ENCODE data around the gene MED13L.

DNA sequence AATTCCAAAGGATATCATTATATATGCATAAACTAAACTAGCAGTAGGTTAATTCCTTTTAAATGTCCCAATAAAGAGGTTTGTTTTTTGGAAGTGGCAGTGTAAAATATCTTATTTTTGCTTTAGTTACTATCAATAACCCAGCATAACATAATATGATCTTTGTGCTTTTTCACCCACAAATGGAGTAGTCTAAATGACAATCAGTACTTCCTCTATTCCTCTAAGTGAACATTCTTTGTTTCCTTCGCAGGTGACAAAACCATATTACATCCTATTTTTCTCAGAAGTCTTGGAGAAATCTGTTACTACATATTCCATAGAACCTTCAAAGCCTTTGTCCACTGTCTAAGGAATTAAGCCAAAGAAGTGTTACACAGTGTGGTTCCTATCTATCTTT lies 62.5 kb downstream of the MED13L start:
- TF ChIP-seq, protein P1, sequence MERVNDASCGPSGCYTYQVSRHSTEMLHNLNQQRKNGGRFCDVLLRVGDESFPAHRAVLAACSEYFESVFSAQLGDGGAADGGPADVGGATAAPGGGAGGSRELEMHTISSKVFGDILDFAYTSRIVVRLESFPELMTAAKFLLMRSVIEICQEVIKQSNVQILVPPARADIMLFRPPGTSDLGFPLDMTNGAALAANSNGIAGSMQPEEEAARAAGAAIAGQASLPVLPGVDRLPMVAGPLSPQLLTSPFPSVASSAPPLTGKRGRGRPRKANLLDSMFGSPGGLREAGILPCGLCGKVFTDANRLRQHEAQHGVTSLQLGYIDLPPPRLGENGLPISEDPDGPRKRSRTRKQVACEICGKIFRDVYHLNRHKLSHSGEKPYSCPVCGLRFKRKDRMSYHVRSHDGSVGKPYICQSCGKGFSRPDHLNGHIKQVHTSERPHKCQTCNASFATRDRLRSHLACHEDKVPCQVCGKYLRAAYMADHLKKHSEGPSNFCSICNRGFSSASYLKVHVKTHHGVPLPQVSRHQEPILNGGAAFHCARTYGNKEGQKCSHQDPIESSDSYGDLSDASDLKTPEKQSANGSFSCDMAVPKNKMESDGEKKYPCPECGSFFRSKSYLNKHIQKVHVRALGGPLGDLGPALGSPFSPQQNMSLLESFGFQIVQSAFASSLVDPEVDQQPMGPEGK (CRISPR knock-in tag; IDR thresholded peaks at IDR 0.05; ENCODE audit: borderline replicate concordance): no peak
- TF ChIP-seq OSR1 (CRISPR knock-in tag; IDR thresholded peaks at IDR 0.05): no peak
- TF ChIP-seq, protein P2, sequence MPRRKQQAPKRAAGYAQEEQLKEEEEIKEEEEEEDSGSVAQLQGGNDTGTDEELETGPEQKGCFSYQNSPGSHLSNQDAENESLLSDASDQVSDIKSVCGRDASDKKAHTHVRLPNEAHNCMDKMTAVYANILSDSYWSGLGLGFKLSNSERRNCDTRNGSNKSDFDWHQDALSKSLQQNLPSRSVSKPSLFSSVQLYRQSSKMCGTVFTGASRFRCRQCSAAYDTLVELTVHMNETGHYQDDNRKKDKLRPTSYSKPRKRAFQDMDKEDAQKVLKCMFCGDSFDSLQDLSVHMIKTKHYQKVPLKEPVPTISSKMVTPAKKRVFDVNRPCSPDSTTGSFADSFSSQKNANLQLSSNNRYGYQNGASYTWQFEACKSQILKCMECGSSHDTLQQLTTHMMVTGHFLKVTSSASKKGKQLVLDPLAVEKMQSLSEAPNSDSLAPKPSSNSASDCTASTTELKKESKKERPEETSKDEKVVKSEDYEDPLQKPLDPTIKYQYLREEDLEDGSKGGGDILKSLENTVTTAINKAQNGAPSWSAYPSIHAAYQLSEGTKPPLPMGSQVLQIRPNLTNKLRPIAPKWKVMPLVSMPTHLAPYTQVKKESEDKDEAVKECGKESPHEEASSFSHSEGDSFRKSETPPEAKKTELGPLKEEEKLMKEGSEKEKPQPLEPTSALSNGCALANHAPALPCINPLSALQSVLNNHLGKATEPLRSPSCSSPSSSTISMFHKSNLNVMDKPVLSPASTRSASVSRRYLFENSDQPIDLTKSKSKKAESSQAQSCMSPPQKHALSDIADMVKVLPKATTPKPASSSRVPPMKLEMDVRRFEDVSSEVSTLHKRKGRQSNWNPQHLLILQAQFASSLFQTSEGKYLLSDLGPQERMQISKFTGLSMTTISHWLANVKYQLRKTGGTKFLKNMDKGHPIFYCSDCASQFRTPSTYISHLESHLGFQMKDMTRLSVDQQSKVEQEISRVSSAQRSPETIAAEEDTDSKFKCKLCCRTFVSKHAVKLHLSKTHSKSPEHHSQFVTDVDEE (CRISPR knock-in tag; IDR thresholded peaks at IDR 0.05): no peak
- no peak for TF ChIP-seq ZNF565 (CRISPR knock-in tag; conservative IDR thresholded peaks at IDR 0.05; ENCODE audit: low read depth)
- no peak for TF ChIP-seq CSDC2 (CRISPR knock-in tag; IDR thresholded peaks at IDR 0.05)
- TF ChIP-seq, protein P3, sequence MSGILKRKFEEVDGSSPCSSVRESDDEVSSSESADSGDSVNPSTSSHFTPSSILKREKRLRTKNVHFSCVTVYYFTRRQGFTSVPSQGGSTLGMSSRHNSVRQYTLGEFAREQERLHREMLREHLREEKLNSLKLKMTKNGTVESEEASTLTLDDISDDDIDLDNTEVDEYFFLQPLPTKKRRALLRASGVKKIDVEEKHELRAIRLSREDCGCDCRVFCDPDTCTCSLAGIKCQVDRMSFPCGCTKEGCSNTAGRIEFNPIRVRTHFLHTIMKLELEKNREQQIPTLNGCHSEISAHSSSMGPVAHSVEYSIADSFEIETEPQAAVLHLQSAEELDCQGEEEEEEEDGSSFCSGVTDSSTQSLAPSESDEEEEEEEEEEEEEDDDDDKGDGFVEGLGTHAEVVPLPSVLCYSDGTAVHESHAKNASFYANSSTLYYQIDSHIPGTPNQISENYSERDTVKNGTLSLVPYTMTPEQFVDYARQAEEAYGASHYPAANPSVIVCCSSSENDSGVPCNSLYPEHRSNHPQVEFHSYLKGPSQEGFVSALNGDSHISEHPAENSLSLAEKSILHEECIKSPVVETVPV (CRISPR knock-in tag; IDR thresholded peaks at IDR 0.05): no peak
- no peak for TF ChIP-seq TCF4 (CRISPR knock-in tag; IDR thresholded peaks at IDR 0.05; ENCODE audit: borderline replicate concordance)
- no peak for TF ChIP-seq ISL1 (CRISPR knock-in tag; IDR thresholded peaks at IDR 0.05)
